Endothelial cell of umbilical vein (primary cell): ENCODE data around the gene ENTPD7. TPM values are rescaled to one million over a fixed set of nuclear protein-coding genes. Genes with fewer than 3 reads are reported as not detected.
"Not testable (repeated sequence)": the region's sequence is repeated elsewhere in the genome, so short reads cannot be mapped to it uniquely, and the experiment has no call there.

ENCODE experiments used
- BruUV-seq: library from RNA; stranded (reverse); fragments of 400-500 nt; replicated peaks from 2 replicates; lab custom pipeline; 2021; lab: Mats Ljungman, UMichigan
- CTCF ChIA-PET: fragments of 300-600, 350-600 bp; sonication (Branson Sonifier 250); formaldehyde crosslinking; loops from one replicate; lab custom pipeline; 2021; ENCODE audit warnings: antibody characterized with exemption, inconsistent platforms; lab: Charles Lee
- POLR2A ChIA-PET: fragments of 300-600, 350-600 bp; sonication (Branson Sonifier 250); formaldehyde crosslinking; loops from one replicate; lab custom pipeline; 2021; ENCODE audit warnings: antibody characterized with exemption, inconsistent platforms; lab: Charles Lee
- DNase-seq: peaks from one replicate; pipeline ENCODE4 v3.0.0-alpha.2; 2011; ENCODE audit warnings: low read depth, low spot score
- FAIRE-seq: peaks from 2 replicates; lab custom pipeline; 2011; peaks lifted over from hg19 to GRCh38; lab: Jason Lieb, UNC
- H2AFZ ChIP-seq: 2 replicates; pipeline ENCODE4 v1.6.0; 2012; ENCODE audit warnings: low read depth, low read length, control low read depth, inconsistent platforms
- H3K27ac ChIP-seq: 2 replicates; pipeline ENCODE4 v1.5.1; 2011; ENCODE audit warnings: low read depth, mild to moderate bottlenecking, control low read depth, low read length, moderate library complexity; ENCODE audit not compliant: insufficient read depth
- H3K27me3 ChIP-seq, 2 experiments: 2 replicates each; pipeline versions ENCODE4 v1.6.0 to v1.6.1; 2011; ENCODE audit warnings: low read length in 2 of 2, mixed read lengths in 1 of 2; ENCODE audit not compliant: control insufficient read depth in 2 of 2, insufficient read depth in 2 of 2
- H3K36me3 ChIP-seq, 2 experiments: 2 replicates in 1 of 2; 3 replicates in 1 of 2; pipeline ENCODE4 v1.5.1; 2011; ENCODE audit warnings: low read length in 2 of 2, mild to moderate bottlenecking in 1 of 2, moderate library complexity in 1 of 2; ENCODE audit not compliant: control insufficient read depth in 2 of 2, insufficient read depth in 2 of 2; ENCODE audit errors: extremely low read depth in 1 of 2
- H3K4me1 ChIP-seq: 3 replicates; pipeline ENCODE4 v1.5.1; 2011; ENCODE audit warnings: mild to moderate bottlenecking, low read length; ENCODE audit not compliant: control insufficient read depth, insufficient read depth; ENCODE audit errors: extremely low read depth
- H3K4me2 ChIP-seq: 2 replicates; pipeline ENCODE4 v1.6.1; 2011; ENCODE audit warnings: low read length, control low read depth, mixed read lengths; ENCODE audit not compliant: insufficient read depth
- H3K4me3 ChIP-seq, 3 experiments: fragments of 200-600 bp in 1 of 3; sonication (generic), shearing (Covaris generic) in 1 of 3; replicated peaks in 1 of 3; 2 replicates each; pipeline ENCODE4 v1.5.1; 2011 to 2016; ENCODE audit warnings: control low read depth in 3 of 3, low read length in 3 of 3, mild to moderate bottlenecking in 2 of 3, inconsistent platforms in 1 of 3, low read depth in 1 of 3, moderate library complexity in 1 of 3; ENCODE audit not compliant: insufficient read depth in 1 of 3
- H3K79me2 ChIP-seq: 2 replicates; pipeline ENCODE4 v1.6.0; 2012; ENCODE audit warnings: low read length, inconsistent platforms; ENCODE audit not compliant: control insufficient read depth, insufficient read depth
- H3K9ac ChIP-seq: replicated peaks from 2 replicates; pipeline ENCODE3; 2011; ENCODE audit warnings: low read length, control low read depth; ENCODE audit not compliant: insufficient read depth; ENCODE audit errors: extremely low read depth
- H3K9me1 ChIP-seq: replicated peaks from 3 replicates; pipeline ENCODE4 v1.6.0; 2011; ENCODE audit warnings: mild to moderate bottlenecking, low read length; ENCODE audit not compliant: control insufficient read depth, insufficient read depth; ENCODE audit errors: extremely low read depth
- H3K9me3 ChIP-seq: replicated peaks from 2 replicates; pipeline ENCODE4 v1.5.1; 2012; ENCODE audit warnings: low read length, inconsistent platforms; ENCODE audit not compliant: control insufficient read depth, insufficient read depth
- H4K20me1 ChIP-seq: replicated peaks from 2 replicates; pipeline ENCODE3; 2011; ENCODE audit warnings: mild to moderate bottlenecking, low read length; ENCODE audit not compliant: control insufficient read depth, insufficient read depth; ENCODE audit errors: extremely low read depth
- MYC ChIP-seq: IDR thresholded peaks from one replicate; pipeline ENCODE4 v1.6.1; 2011; ENCODE audit warnings: mild to moderate bottlenecking, low read depth, low read length
- dilution Hi-C: fragments of 300-500 bp; cut with MboI; formaldehyde crosslinking; loops from one replicate; pipeline ENCODE4 v1.15.0; 2019; ENCODE audit warnings: low sequenced_read_pairs; ENCODE audit not compliant: extremely low pct_ligation_motif_present
- intact Hi-C: fragments of 100-400 bp; cut with micrococcal nuclease; formaldehyde crosslinking; loops from one replicate; pipeline ENCODE4 v1.10.0; 2022
- polyA plus RNA-seq, 4 experiments: library from polyadenylated mRNA; depleted of rRNA in 3 of 4; stranded (reverse) in 3 of 4; unstranded in 1 of 4; fragments of >200 nt; gene quantifications; 2 replicates each; pipeline versions ENCODE4 v1.2.1 to v1.2.3, GENCODE V29; 2011 to 2012; ENCODE audit warnings: missing spikeins in 1 of 4
- total RNA-seq: library from RNA; stranded (reverse); gene quantifications from 2 replicates; pipeline ENCODE4 v1.2.3, GENCODE V29; 2021

Gene ENTPD7
- total and polyA plus RNA-seq, 2 donors (not counting 3 experiments of a cell fraction or from before 2014, with no cell fraction given) = 10.1 to 20.6 TPM

DNA sequence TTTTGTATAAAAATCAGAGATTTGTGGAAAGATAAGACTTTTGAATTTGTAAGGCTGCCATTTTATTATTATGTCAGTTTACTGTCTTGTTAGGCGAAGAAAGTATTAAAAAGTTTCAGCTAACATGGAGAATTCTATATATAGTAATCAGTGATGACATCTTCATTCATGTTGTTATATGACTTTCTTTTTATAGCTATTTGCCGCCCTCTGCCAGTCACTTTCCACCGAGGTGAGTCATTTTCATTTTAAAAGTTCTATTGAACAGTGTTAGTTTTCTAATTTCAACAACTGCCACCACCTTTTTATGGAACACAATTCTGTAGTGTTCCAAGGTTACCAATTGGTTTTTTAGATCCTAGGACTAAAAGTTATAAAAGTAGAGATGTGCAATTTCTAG lies 84.5 kb downstream of the ENTPD7 start:
- no peak for FAIRE-seq

DNA sequence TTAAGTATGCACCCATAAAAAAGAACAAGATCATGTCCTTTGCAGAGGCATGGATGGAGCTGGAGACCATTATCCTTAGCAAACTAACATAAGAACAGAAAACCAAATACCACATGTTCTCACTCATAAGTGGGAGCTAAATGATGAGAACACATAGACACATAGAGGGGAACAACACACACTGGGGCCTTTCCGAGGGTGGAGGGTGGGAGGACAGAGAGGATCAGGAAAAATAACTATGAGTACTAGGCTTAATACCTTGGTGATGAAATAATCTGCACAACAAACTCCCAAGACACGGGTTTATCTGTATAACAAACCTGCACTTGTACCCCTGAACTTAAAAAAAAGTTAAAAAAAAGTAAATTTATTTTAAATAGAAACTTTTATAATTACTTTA lies 86.9 kb downstream of the ENTPD7 start:
- intact Hi-C loops, H2AFZ ChIP-seq, H3K4me1 ChIP-seq, DNase-seq, H3K4me3 ChIP-seq, H3K9me3 ChIP-seq, H3K27ac ChIP-seq, H3K27me3 ChIP-seq, FAIRE-seq, H3K79me2 ChIP-seq, H3K4me2 ChIP-seq, CTCF ChIA-PET, BruUV-seq, POLR2A ChIA-PET, H4K20me1 ChIP-seq, dilution Hi-C loops, H3K9me1 ChIP-seq, H3K9ac ChIP-seq: not testable (repeated sequence)
- H3K36me3 ChIP-seq = peaks cover 16 to 20% of the 10 kb centered on the region in 2 experiments

More for the DNA sequence above, 84.5 kb downstream of the ENTPD7 start:
- Histone ChIP-seq H3K4me1 (no peaks in the 10 kb centered on the region), H2AFZ (no peak overlapping the region), H3K9me3 (no peaks in the 10 kb centered on the region), H3K36me3 (peaks cover 16 to 17% of the 10 kb centered on the region in 2 experiments), H3K27me3 (no peaks in the 10 kb centered on the region), H3K4me2 (no peak overlapping the region), H3K27ac (no peak overlapping the region), H3K4me3 (no peak overlapping the region), H3K9me1 (no peaks in the 10 kb centered on the region), H4K20me1 (no peaks in the 10 kb centered on the region), H3K9ac (no peak overlapping the region), H3K79me2 (peaks cover 4% of the 10 kb centered on the region)
- dilution Hi-C loops = no loop called here
- BruUV-seq = no TSS peak
- POLR2A ChIA-PET = no interaction called here
- intact Hi-C loops = no loop called here
- CTCF ChIA-PET = interaction anchor here (1.9 kb wide), 1 partner anchor 12 kb away, joined by 4 read pairs; the partner anchor contains the start of genes COX15 and CUTC
- no peak for TF ChIP-seq MYC
- no peak for DNase-seq
